ENCODE results near the gene RXRG. TPM values are rescaled to one million over a fixed set of nuclear protein-coding genes. Genes with fewer than 3 reads are reported as not detected.
A peak's percentile ranks its signal among the peaks of the same experiment; 100 is the strongest.

RXRG gene
- total RNA-seq, 1 donor from 2014 or later, result 3.3 TPM

DNA sequence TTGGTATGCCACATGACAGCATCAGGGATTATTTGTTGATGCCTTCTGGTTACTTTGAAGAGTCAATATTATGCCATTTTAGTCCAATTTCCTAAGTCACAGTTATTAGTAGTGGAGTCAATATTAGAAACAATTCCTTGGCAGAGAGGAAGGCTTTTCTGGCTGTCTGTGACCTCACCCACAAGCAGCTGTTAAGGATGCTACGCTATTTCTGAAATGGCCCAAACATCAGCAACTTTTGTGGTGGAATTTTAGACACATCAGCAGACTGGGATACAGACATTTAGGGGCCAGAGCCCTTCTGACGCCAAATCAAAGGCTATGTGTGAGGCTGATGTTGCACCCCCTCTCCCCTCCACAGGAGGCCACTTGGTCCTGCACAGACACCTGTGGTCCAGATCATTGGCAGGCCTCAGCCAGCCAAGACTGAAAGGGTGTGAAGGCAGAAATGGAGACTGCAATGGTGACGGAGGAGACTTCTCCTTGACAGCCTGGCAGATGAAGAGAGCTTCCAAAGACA, 9.2 kb upstream of the RXRG start:
- DNase-seq (no peak), ATAC-seq (ENCODE audit: poor library complexity) (no peak)
- intact Hi-C loops (cut with DNase I), result no loop called here

DNA sequence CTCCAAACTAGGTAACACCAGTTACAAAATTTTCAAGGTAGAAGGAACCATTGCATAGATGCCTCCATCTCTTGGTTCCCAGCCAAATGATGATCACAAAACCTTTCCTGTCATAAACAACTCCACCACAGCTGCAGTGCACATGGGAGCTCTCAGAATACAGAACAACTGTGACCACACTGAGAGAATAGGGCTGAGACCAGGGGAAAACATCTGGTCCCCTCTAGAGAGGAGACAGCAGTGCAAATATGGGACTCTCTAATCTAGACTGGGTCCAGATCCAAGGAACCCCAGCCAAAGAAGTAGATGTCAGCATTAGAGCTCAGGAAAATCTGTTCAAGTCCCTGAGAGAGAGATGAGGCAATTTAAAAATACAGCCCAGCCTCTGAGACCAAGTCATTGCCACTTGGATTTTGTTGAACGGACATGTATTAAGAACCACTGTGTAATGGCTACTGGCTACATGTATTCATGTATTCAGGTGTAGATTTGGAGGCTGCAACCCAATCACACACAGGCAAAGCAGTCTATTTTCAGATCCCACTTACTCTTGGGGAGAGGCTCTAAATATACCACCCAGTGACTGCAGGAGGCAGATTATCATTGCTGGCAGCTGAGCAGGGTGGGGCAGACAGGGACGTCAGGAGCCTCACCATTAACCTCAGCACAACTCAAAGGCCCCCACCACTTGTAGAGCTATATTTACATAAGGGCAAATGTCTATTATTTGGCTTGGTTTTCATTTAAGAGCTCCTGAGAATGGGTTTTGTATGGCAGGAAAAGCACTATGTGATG, 7.6 kb upstream of the RXRG start:
- peak; percentile 53 for DNase-seq
- intact Hi-C loops (cut with DNase I), result no loop called here
- ATAC-seq (ENCODE audit: poor library complexity), result peak; percentile 89

DNA sequence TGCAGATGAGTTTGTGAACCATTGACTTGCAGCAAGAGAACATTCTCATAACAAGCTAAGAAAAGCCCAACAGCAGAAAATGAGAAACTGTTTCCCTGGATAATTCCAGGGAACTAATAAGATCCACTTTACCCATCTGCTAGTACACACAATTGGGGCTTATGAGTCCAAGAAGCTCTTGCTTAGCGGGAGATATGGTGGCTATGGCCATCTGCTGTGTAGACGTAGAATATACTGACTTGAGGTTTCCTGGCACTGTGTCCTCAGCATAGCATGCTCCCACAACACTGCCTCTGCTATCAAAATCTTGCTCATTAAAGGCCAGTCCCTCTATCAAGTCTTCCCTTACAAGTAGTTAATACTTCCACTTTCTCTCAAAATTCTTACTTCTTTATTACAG, 6.8 kb upstream of the RXRG start:
- no peak for DNase-seq
- intact Hi-C loops (cut with DNase I), result no loop called here
- no peak for ATAC-seq (ENCODE audit: poor library complexity)

DNA sequence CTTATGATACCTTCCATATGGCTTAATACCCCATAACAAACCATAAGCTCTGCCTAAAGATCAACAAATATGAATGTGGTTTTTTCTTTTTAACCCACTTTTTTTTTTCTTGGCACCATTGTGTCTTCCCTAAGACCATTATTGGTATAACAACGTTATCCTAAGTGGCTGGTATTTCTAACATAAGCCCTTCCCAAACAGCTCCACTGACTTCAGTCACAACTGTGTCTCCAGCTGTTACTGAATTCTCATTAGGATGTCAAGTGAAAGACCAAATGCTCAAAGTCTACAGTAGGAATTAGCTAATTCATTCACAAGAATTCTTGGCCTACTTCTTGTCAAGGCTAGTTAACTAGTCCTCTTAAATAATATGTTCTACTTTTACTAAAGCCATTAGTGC, 4.2 kb upstream of the RXRG start:
- ATAC-seq (ENCODE audit: poor library complexity) (no peak), DNase-seq (no peak)
- intact Hi-C loops (cut with DNase I), result no loop called here

DNA sequence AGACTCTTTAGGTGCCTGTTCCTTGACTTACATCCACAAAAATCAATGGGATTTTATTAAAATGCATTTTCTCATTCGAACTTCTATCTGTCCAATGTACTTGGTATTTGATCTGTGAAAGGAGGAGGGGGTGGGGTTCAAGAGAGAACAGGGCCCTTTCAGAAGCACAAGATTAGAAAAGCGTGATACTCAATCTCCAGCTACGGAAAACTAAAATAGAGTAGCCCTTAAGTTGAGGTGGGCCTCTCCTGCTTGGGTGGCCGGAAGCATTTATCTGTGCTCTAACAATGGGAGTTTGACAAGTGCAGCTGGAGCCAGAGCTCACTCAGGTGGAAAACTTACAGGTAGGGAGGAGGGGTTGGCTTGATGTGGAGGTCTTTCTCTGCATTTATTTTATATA, 462 bp upstream of the RXRG start:
- ATAC-seq (ENCODE audit: poor library complexity) (no peak), DNase-seq (no peak)
- intact Hi-C loops (cut with DNase I), result no loop called here

DNA sequence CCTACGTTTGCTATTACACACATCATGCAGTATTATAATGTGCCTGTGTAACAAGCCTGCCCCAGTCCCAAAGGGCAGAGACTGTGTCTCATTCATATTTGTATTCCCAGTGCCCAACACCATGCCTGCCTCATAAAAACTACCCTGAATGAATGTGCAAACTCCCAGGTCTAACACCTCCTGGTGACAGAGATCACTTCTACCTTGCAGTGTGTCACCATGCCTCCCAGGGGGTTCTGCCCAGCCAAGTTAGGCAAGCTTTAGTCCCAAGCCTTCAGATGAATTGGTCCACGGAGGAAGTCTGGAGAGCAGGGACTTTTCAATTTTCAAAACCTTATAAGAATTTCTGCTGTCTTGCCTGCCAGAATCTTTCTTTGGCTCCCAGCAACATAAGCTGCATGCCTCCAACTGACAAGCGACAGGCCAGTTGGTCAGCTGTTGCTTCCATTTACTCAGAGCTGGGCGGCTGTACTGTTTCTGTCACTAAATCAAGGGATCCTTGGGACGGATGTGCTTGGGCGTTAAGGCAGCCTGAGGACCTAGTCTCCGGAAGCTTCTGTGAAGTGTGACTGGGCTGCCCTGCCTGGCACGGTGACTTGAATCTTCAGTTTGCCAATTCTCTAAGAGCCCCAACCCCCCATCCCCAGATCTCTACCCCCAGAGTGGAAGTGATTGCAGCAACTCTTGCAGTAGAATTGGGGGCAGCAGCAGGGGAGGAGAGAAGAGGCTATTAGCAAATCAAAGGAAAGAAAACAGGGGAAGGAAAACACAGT, 1.2 kb downstream of the RXRG start:
- intact Hi-C loops (cut with DNase I), result no loop called here
- ATAC-seq (ENCODE audit: poor library complexity) (peak; percentile 81), DNase-seq (no peak)

DNA sequence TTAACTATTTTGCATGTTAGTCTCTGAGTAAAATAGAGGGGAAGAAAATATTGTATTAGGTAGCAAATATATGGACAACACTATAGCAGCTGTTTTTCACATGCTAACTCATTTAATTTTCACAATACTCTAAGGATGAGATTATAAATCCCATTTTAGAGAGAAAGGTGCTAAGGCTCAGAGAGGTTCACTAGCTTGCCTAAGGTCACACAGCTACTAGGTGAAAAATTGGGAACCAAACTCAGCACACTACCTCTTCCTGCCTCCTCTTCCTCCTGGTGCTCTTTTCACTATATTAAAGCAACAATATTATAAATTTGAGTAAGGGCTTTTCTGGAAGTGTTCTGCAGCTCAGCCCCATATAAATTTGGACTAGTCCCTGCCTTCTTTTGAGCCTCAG, 2.3 kb downstream of the RXRG start:
- ATAC-seq (ENCODE audit: poor library complexity) (no peak), DNase-seq (no peak)
- intact Hi-C loops (cut with DNase I), result no loop called here

DNA sequence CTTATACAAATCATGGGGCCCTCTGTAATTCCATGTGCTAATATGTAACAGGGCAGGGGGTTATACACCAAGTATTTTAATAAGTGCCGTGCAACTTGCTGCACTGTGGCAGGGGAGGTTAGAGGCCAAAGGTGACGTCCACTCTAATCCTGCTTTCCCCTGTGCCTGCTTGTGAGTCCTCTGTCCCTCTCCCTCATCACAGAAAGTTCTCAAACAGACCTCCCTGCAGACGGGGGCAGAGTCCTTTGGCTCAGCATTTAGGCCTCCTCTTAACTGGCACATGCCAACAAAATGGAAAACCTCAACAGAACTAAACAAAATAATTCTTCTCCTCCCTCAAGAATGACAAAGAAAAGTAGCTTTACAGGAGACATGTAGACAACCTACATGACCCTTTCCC, 2.9 kb downstream of the RXRG start:
- no peak for ATAC-seq (ENCODE audit: poor library complexity)
- no peak for DNase-seq
- intact Hi-C loops (cut with DNase I), result no loop called here

DNA sequence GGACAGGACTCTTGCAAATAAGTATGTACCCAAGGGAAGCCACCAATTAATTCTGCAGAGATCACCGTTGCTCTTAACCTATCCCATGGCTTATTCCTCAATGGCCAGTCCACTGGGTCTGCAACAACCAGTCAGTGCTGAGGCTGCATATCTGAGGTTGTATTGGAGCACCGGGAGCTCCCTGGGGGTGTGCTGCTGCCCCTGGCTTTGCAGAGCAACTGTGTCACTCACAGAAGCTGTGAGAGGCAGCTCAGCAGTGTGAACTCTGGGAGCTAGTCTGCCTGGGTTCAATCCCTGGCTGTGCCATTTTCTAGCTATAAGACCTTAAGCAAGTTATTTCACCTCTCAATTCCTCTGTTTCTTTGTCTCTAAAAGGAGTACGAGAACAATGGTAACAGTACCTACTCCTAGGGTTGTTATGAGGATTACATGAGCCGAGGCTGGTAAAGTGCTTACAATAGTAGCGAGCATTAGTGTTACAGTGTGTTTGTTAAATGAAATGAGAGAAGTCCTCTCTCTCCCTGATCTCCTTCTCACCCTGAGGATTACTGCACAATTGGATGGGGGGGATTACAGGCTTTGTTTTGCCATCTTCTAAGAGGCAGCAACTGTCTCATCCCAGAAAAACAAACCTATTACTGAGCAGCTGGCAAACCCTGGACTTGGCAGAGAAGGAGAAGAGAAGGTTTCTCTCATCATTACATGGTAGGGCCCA, 3.6 kb downstream of the RXRG start:
- no peak for DNase-seq
- no peak for ATAC-seq (ENCODE audit: poor library complexity)
- intact Hi-C loops (cut with DNase I), result no loop called here

DNA sequence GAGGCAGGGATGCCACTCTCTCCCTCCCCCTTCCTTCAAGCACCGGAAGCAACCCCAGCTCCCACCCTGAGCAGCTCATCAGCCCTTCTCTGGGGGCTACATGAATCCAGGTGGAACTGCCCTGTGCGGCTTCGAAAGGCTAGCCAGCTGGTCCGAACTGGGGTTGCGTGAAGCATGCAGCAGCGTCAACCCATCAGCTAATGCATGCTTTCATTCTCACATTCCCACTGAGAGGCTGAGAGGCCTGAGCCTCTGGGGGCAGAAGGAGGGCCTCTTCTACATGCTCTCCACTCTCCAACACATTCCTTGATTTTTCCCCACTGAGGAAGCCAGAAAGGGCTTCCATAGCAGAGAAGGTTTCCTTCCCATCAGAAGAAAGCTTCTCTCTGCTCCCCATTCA, 5.6 kb downstream of the RXRG start:
- intact Hi-C loops (cut with DNase I), result no loop called here
- DNase-seq, result no peak
- ATAC-seq (ENCODE audit: poor library complexity), result no peak

DNA sequence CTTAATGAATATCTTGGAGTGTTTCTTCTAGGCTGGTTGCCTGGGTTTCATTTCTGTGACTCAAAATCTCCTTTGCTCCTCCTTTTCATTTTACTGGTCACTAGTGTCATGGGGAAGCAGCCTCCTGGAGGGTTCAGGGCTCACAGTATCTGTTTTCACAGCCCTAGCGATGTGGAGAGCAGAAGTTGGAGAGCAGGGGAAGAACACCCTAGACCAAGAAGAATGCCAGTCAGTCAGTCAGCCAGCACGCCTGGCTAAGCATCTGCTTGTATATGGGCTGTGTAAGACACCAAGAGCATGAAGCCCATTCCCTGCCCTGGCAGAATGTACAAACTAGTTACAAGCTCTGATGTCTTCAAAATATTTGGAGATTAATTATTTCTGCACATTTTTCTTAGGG, 7.9 kb downstream of the RXRG start:
- no peak for DNase-seq
- intact Hi-C loops (cut with DNase I), result no loop called here

DNA sequence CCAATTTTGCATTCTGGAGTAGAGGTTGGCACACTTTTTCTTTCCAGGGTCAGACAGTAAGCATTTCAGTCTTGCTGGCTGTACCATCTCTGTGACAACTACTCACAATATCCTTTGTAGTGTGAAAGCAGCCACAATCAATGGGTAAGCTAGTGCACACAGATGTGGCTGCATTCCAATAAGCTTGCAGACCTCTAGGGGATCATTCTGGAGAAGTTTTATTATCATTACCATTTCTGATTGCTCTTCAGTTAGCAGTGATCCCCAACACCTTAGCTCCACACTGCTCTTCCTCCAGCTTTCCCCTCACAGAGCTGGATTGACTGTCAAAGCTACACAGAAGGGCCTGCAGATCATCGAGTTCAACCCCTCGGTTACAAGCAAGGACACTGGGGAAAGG, 9.1 kb downstream of the RXRG start:
- intact Hi-C loops (cut with DNase I), result no loop called here
- ATAC-seq (ENCODE audit: poor library complexity) (no peak), DNase-seq (no peak)

More for the DNA sequence above, 7.9 kb downstream of the RXRG start:
- ATAC-seq (ENCODE audit: poor library complexity), result no peak

DNA sequence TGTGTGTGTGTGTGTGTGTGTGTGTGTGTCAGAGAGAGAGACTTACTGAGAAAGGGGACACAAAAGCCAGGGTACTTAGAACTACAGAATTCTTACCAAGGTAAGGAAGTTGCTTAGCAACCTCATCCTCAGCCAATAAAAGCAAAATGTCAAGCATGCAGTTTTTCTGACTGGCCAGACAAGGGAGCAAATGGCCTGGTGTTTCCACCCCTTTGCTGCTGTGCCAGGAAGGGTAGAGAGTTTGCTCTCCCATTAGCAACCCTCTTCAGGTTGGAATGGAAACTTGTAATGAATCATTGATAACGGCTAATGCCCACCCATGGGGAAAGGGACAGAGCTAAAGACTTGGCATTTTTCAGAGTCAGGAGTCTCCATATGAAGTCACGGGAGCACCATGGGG, 10.6 kb downstream of the RXRG start:
- no peak for DNase-seq
- ATAC-seq (ENCODE audit: poor library complexity), result no peak
- intact Hi-C loops (cut with DNase I), result no loop called here

DNA sequence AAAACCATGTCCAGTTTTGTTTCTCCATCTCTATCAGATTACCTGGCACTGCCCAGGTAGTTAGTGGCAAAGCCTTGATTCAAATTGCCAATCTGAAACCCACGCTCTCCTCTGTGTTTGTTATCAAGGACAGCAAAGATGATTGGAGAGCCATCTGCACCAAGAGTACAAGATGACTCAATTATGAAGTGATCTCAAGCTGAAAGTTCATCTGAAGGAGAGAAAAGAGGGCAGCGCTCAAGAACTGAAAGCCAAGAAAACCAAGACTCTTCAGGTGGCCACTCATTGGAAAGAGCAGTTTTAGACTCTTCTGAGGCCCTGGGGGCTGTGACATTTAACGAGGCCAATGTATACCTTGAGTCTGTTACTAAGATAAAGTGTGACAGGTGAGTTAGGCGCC, 13.8 kb downstream of the RXRG start:
- no peak for ATAC-seq (ENCODE audit: poor library complexity)
- DNase-seq, result no peak
- intact Hi-C loops (cut with DNase I), result no loop called here

DNA sequence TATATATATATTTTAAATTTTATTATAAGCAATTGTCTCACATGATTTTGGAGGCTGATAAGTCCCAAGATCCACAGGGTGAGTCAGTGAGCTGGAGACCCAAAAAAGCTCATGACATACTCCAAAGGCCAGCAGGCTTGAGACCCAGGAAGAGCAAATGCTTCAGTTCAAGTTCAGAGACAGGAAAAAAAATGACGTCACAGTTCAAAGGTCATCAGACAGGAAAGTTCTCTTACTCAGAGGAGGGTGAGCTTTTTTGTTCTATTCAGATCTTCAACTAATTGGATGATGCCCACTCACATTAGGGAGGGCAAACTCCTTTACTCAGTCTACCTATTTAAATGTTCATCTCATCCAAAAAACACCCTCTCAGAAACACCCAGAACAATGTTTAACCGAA, 18.2 kb downstream of the RXRG start:
- DNase-seq (no peak), ATAC-seq (ENCODE audit: poor library complexity) (no peak)
- intact Hi-C loops (cut with DNase I), result no loop called here

DNA sequence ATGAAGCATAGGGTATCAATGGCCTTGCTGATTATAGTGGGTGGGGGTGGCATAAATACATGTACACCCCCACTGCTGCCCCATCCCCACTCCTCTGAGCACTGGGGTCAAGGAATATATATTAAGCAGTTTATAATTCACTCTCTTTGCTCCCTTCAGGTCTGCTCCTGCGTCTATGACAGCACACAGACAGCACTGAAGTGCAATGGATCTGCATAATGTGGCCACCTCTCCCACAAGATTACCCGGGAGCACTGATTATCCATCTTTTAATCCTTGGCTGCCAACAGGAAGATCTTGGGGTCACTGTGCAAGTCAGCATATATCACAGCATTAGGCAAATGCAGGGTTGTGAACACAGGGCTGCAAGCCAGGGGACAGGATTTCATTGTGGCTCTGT, 19.3 kb downstream of the RXRG start:
- ATAC-seq (ENCODE audit: poor library complexity), result no peak

DNA sequence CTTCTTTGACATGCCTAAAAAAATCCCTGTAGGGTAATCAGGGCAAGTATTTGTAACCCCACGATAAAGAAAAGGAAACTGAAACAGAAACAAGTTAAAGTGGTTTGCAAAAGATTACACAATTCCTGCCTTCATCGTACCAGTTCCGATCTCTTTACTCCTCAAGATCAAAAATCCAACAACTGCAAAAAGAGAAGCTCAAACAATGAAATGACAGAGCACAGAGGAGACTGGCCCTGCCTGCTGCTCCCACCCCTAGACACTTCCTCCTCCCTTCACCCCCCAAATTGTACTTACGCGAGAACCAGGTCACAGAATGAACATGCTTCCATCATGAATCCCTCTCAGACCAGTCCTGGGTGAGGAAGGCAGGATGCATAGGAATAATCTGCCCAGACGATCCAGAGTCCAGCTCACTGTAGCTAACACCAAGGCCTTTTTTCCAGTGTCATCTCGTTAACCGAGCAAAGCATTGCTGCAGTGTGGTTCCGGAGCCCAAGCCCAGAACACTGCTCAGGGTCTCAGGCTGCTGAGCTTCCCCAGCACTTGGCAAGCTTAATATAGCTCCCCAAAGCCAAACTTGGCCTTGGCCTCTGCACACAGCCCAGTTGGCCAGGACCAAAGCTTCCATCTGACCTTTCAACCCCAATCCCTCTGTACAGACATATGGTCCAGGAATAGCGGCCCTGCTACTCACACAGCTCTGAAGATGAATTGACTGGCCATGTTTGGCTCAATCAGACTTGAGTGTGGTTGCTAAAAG, 20.3 kb downstream of the RXRG start:
- intact Hi-C loops (cut with DNase I), result no loop called here
- DNase-seq (no peak), ATAC-seq (ENCODE audit: poor library complexity) (peak; percentile 84)

More for the DNA sequence above, 19.3 kb downstream of the RXRG start:
- DNase-seq, result no peak
- intact Hi-C loops (cut with DNase I), result no loop called here

DNA sequence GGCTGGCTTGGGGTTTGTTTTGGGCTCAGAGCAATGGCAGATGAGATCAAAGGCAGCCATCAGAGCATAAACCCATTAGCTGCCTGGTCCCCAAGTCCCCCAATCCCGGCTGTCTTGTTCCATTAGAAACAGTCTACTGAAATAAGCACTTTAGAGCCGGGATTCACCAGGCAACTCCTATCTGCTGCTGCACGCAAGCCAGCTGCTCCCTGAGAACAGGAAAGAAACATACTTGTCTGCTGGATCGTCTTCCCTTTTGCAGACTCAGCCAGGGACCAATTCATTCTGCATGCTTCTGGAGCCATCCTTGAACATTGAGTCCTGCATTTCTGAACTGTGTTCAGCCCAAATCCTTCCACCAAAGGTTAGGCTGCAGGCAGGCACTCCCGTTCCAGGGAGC, 21.8 kb downstream of the RXRG start:
- DNase-seq (no peak), ATAC-seq (ENCODE audit: poor library complexity) (no peak)
- intact Hi-C loops (cut with DNase I), result no loop called here

DNA sequence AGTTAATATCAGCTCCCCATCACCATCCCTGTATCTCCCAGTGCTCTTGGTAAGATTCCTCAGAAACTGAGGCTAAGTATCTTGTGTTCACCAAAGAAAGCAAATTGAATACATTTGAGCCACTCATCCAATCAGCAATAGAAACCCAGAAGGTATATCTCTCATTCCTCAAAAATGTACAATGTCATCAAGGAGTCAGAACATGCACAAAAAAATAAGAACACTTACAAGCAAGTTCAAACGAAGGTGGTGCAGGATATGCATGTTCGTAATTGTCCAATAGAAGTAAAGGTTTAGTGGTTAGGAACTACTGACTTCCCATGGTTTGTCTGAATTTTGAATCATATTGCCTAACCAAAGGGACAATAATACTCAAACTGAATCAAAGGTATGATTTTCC, 24.3 kb downstream of the RXRG start:
- intact Hi-C loops (cut with DNase I), result no loop called here
- no peak for ATAC-seq (ENCODE audit: poor library complexity)
- DNase-seq, result no peak
